GM19463 (cell line): Measurements from ENCODE around the gene NAA50.

Experiments
- ATAC-seq: cut with Tn5 transposase; IDR thresholded peaks from one replicate; pipeline ENCODE4 v1.9.1; 2021; ENCODE audit warnings: mild to moderate bottlenecking, moderate library complexity; ENCODE audit not compliant: unreplicated experiment

NAA50 gene

GRCh38 chr3:113690482-113690881 lies 55.6 kb downstream of the NAA50 start:
- no peak for ATAC-seq

DNA sequence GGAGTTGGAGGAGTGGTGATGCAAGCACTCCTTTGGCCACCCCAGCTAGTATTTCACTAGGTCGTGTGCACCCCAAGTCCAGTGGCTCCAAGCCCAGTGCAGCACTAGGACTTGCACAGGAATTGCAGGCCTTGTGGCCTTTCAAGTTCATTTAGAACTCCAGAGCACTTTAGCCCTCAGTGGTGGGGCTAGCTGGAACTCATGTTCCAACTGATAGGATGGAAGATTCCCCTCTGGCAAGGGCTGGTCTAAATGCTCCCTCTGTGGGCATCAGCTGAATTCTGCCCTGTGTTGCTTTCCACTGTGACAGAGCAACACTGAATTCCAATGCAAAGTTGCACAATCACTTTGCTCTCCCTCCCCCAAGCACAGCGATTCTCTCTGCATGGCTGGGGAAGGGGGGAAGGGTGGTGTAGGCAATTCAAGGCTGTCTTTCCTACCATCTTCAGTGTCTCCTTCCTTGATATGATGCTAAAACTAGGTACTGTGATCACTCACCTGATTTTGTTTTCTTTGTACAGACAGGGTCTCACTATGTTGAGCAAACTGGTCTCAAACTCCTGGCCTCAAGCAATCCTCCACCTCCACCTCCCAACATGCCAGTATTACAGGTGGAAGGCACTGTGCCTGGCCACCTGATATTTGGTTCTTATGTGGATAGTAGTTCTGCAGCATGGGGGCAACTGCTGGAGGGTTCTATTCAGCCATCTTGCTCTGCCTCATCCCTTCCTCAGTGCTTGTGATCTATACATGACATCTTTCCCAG lies 59.9 kb downstream of the NAA50 start:
- ATAC-seq: no peak

DNA sequence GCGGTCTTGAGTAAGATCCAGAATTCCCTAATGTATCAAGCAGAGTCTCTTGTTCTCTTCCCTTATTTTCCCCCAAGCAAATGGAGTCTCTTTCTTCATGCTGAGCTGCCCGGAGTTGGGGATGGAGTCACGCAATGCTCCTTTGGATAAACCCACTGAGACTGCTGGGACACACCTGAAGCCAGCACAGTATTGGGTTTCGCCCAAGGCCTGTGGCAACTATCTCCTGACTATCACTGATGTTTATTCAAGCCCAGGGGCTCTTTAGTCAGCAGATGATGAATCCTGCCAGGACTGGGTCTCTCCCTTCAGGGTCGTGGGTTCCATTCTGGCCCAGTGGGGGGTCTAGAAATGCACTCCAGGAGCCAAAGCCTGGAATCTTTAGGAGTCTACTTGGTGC lies 60.9 kb downstream of the NAA50 start:
- ATAC-seq: no peak

GRCh38 chr3:113684271-113684819 lies 61.7 kb downstream of the NAA50 start:
- no peak for ATAC-seq

- no peak for ATAC-seq
These were observed 67.3 kb downstream of the NAA50 start for GRCh38 chr3:113678773-113679172.

GRCh38 chr3:113677737-113678136 lies 68.3 kb downstream of the NAA50 start:
- no peak for ATAC-seq

DNA sequence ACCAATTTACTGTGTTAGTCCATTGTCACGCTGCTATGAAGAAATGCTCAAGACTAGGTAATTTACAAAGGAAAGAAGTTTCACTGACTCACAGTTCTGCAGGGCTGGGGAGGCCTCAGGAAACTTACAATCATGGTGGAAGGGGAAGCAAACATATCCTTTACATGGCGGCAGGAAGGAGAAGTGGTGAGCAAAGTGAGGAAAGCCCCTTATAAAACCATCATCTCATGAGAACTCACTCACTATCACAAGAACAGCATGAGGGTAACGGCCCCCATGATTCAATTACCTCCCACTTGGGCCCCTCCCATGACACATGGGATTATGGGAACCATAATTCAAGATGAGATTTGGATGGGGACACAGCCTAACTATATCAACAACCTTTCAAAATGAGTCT lies 69.8 kb downstream of the NAA50 start:
- ATAC-seq: no peak

DNA sequence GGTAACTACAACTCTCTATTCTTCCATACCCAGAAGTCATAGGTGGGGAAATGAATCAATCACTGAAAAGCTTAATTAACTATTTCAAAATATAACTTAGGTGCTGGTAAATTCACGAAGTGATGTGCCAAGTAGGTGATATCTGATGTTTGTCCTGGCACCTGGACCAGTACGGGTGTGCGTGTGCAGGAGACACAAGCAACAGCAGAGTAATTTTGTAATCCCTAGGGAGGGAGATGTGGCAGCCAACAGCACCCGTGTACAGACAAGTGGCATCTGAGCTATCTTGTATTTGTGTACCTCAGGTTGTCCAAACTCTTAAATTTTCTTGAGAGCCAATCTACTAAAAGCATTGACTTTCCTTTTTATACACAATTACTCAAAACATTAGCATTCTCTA lies 72.5 kb downstream of the NAA50 start:
- no peak for ATAC-seq

DNA sequence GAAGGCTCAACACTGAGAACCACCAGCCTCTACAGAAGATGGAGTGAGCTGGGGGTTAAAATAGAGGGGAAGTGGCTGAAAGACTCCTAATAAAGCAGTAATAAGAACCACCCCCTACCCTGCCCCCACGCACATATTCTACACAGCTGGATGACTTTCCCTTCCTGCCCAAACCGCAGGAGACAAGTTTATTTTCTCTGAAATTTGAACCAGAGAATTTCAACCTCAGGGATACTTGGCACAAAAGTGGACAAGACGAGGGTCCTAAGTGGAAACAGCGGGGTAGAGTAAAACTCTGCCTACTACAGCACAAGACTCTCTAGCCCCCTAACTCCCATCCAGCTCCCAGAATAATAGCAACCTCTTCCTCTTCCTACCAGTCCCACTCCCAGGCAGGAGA lies 78.0 kb downstream of the NAA50 start:
- no peak for ATAC-seq
